Smooth muscle cell (in vitro differentiated cells): ENCODE data around the gene CRADD. TPM values are rescaled to one million over a fixed set of nuclear protein-coding genes. Genes with fewer than 3 reads are reported as not detected.

Experiments used
- DNase-seq: peaks from one replicate; lab custom pipeline; 2025; ENCODE audit not compliant: unreplicated experiment; lab: John Stamatoyannopoulos, UW
- H2AFZ ChIP-seq: fragments of 200-600 bp; sonication (generic); 2 replicates; pipeline ENCODE4 v1.6.0; 2016; ENCODE audit warnings: antibody characterized with exemption, low read depth, mild to moderate bottlenecking
- H3F3A ChIP-seq: fragments of 200-600 bp; sonication (generic); 2 replicates; pipeline ENCODE4 v1.6.0; 2017; ENCODE audit warnings: antibody characterized with exemption, low read depth
- H3K27ac ChIP-seq: fragments of 200-600 bp; sonication (generic); 2 replicates; pipeline ENCODE4 v1.5.1; 2016; ENCODE audit warnings: low read depth, mild to moderate bottlenecking
- H3K27me3 ChIP-seq: fragments of 200-600 bp; sonication (generic); 2 replicates; pipeline ENCODE4 v1.6.1; 2016; ENCODE audit warnings: low read depth, mild to moderate bottlenecking
- H3K36me3 ChIP-seq: fragments of 200-600 bp; sonication (generic); 2 replicates; pipeline ENCODE4 v1.5.1; 2016; ENCODE audit warnings: low read depth
- H3K4me1 ChIP-seq: fragments of 200-600 bp; sonication (generic); 2 replicates; pipeline ENCODE4 v1.5.1; 2016; ENCODE audit warnings: low read depth
- H3K4me2 ChIP-seq: fragments of 200-600 bp; sonication (generic); 2 replicates; pipeline ENCODE4 v1.6.0; 2016; ENCODE audit warnings: mild to moderate bottlenecking
- H3K4me3 ChIP-seq: fragments of 200-600 bp; sonication (generic); 2 replicates; pipeline ENCODE4 v1.5.1; 2016; ENCODE audit warnings: mild to moderate bottlenecking
- H3K79me2 ChIP-seq: fragments of 200-600 bp; sonication (generic); 2 replicates; pipeline ENCODE4 v1.6.0; 2016; ENCODE audit warnings: low read depth, mild to moderate bottlenecking
- H3K9ac ChIP-seq: fragments of 200-600 bp; sonication (generic); 2 replicates; pipeline ENCODE4 v1.6.0; 2016; ENCODE audit warnings: low read depth
- H3K9me3 ChIP-seq: fragments of 200-600 bp; sonication (generic); replicated peaks from 2 replicates; pipeline ENCODE4 v1.5.1; 2016; ENCODE audit warnings: low read depth
- H4K20me1 ChIP-seq: fragments of 200-600 bp; sonication (generic); 2 replicates; pipeline ENCODE4 v1.6.0; 2016; ENCODE audit warnings: low read depth
- WGBS: methylation state at CpG from one replicate; pipeline ENCODE4 v1.1.7; 2016; ENCODE audit warnings: low lambda C conversion rate; 5-methylcytosine and 5-hydroxymethylcytosine counted together
- polyA plus RNA-seq: library from polyadenylated mRNA; unstranded; fragments of >200 nt; fragmentation: Nextera tagmentation; extraction: Ambion mirVana; gene quantifications from 2 replicates; pipeline ENCODE4 v1.2.1, GENCODE V29; 2016
- total RNA-seq: library from RNA; depleted of rRNA; stranded (reverse); fragments of >200 nt; gene quantifications from 2 replicates; pipeline ENCODE4 v1.2.3, GENCODE V29; 2014
- TF ChIP-seq, protein P1 (sequence below): fragments of 200-600 bp; sonication (generic); IDR thresholded peaks from 2 replicates; pipeline ENCODE4 v1.5.1; 2017; ENCODE audit warnings: borderline replicate concordance, mild to moderate bottlenecking, antibody characterized with exemption; ENCODE audit not compliant: insufficient read depth, poor library complexity, severe bottlenecking

The CRADD gene
- total and polyA plus RNA-seq, 2 experiments from 2014 or later, result 10.7 to 28.6 TPM

DNA sequence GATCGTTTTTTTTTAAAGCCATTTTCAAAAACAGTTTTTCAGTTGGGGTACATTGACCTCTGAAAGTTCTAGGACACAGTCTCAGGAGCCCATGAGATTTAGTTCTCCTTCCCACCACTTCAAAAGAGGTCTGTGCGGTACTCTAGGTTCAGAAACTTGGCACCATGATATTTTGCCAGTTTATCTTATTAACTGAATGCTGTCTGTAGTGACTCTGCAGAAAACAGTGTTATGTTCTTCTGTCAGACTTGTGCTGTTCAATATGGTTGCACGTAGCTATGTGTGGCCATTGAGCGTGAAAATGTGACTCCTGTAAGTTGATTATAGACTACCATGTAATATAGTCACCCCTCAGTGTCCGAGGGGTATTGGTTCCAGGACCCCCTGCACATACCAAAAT lies 35.9 kb downstream of the CRADD start:
- Histone ChIP-seq H3K9ac (no peak overlapping the region), H2AFZ (no peak overlapping the region), H3K4me3 (no peak overlapping the region), H3K79me2 (no peaks in the 10 kb centered on the region), H3K4me2 (no peak overlapping the region), H4K20me1 (no peaks in the 10 kb centered on the region), H3K9me3 (peaks cover 5% of the 10 kb centered on the region), H3F3A (no peaks in the 10 kb centered on the region), H3K4me1 (peaks cover 4% of the 10 kb centered on the region), H3K36me3 (no peaks in the 10 kb centered on the region), H3K27ac (no peak overlapping the region), H3K27me3 (no peaks in the 10 kb centered on the region)
- WGBS, result 92% methylated on average over 5 of the region's 5 CpGs
- DNase-seq, result no peak
- TF ChIP-seq, protein P1, sequence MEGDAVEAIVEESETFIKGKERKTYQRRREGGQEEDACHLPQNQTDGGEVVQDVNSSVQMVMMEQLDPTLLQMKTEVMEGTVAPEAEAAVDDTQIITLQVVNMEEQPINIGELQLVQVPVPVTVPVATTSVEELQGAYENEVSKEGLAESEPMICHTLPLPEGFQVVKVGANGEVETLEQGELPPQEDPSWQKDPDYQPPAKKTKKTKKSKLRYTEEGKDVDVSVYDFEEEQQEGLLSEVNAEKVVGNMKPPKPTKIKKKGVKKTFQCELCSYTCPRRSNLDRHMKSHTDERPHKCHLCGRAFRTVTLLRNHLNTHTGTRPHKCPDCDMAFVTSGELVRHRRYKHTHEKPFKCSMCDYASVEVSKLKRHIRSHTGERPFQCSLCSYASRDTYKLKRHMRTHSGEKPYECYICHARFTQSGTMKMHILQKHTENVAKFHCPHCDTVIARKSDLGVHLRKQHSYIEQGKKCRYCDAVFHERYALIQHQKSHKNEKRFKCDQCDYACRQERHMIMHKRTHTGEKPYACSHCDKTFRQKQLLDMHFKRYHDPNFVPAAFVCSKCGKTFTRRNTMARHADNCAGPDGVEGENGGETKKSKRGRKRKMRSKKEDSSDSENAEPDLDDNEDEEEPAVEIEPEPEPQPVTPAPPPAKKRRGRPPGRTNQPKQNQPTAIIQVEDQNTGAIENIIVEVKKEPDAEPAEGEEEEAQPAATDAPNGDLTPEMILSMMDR, result no peak

DNA sequence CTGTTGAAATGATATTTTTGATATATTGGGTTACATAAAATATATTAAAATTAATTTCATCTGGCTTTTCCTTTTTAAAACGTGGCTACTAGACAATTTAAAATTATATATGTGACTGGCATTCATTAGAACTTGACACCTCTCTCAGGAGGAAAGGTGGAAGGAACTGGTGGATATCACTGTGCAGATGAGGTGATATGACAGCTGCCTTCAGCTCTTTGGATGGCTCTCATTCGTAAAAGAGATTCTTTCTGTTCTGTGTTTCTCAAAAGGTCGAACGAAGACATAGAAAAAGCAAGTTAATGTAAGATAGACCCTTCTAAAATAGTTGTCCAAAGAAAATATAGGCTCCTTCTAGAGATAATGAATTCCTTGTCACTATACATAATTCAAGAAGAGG lies 36.6 kb downstream of the CRADD start:
- Histone ChIP-seq H3K36me3 (no peaks in the 10 kb centered on the region), H3K4me2 (no peak overlapping the region), H3K9ac (no peak overlapping the region), H4K20me1 (no peaks in the 10 kb centered on the region), H3K27me3 (no peaks in the 10 kb centered on the region), H3K79me2 (no peaks in the 10 kb centered on the region), H3K4me3 (no peak overlapping the region), H3K27ac (no peak overlapping the region), H3K9me3 (peaks cover 5% of the 10 kb centered on the region), H3F3A (no peaks in the 10 kb centered on the region), H2AFZ (no peak overlapping the region), H3K4me1 (peaks cover 4% of the 10 kb centered on the region)
- no peak for DNase-seq
- WGBS, result 83% methylated on average over 4 of the region's 4 CpGs
- TF ChIP-seq, protein P1, result no peak

DNA sequence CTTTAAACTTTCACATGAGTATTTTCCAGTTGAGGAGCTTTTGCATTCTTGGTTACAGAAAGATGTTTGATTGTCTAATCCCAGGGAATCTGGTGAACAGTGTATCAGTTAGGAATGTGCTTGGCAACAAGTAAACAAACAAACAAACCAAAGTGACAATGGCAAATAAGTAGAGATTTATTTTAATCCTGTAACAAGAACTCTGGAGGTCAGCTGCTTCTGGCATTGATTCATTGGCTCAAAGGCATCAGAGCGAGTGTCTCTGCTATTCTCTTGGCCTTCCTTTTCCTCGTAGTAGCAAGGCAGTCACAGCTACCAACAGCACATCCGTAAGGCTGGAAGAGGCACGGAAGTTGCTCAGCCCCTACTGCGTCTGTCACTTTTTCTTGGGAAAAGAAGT lies 37.2 kb downstream of the CRADD start:
- TF ChIP-seq, protein P1, result no peak
- no peak overlapping the region for H3K27ac ChIP-seq
- no peaks in the 10 kb centered on the region for H3K36me3 ChIP-seq
- H3K27me3 ChIP-seq, result no peaks in the 10 kb centered on the region
- H3K9me3 ChIP-seq, result peaks cover 5% of the 10 kb centered on the region
- no peak overlapping the region for H2AFZ ChIP-seq
- 58% methylated on average over 5 of the region's 5 CpGs for WGBS
- peaks cover 4% of the 10 kb centered on the region for H3K4me1 ChIP-seq
- H3F3A ChIP-seq, result no peaks in the 10 kb centered on the region
- DNase-seq, result no peak
- no peak overlapping the region for H3K4me3 ChIP-seq
- no peak overlapping the region for H3K9ac ChIP-seq
- H4K20me1 ChIP-seq, result no peaks in the 10 kb centered on the region
- H3K79me2 ChIP-seq, result no peaks in the 10 kb centered on the region
- H3K4me2 ChIP-seq, result no peak overlapping the region

DNA sequence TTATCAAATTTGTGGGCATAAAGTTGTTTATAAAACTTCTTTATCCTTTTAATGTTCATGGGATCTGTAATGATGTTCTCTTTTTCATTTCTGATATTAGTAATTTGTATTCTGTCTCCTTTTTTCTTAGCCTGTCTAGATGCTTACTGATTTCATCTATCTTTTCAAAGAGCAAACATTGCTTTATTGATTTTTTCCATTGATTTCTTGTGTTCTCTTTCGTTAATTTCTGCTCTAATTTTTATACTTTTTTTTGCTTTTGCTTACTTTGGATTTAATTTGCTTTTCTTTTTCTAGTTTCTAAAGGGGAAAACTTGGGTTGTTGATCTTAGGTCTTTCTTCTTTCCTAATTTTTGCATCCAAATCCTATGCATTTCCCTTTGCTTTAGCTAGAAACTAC lies 42.5 kb downstream of the CRADD start:
- Histone ChIP-seq H3K9me3 (peaks cover 7% of the 10 kb centered on the region), H3K4me1 (peaks cover 2% of the 10 kb centered on the region), H3K36me3 (no peaks in the 10 kb centered on the region), H3K4me3 (no peak overlapping the region), H3K27me3 (no peaks in the 10 kb centered on the region), H2AFZ (no peak overlapping the region), H3F3A (no peaks in the 10 kb centered on the region), H4K20me1 (no peaks in the 10 kb centered on the region), H3K4me2 (no peak overlapping the region), H3K9ac (no peak overlapping the region), H3K27ac (no peak overlapping the region), H3K79me2 (peaks cover 6% of the 10 kb centered on the region)
- TF ChIP-seq, protein P1, result no peak
- 96% methylated on average over 1 of the region's 1 CpG for WGBS
- DNase-seq, result no peak
